PC-9 (cell line): Measurements from ENCODE around the gene FCRL6.

Experiments used
- CTCF ChIP-seq: fragments of 200-600 bp; sonication (generic); conservative IDR thresholded peaks from 2 replicates; pipeline ENCODE4 v1.6.1; 2017; ENCODE audit warnings: mixed run types, antibody characterized with exemption, mild to moderate bottlenecking, moderate library complexity
- EZH2 ChIP-seq: fragments of 200-600 bp; sonication (generic); IDR thresholded peaks from 2 replicates; pipeline ENCODE4 v1.8.0; 2017; ENCODE audit warnings: antibody characterized with exemption, low read depth

- no peak for TF ChIP-seq EZH2
- no peak for TF ChIP-seq CTCF
Observed at GRCh38 chr1:159829822-159830465, 27.8 kb downstream of the FCRL6 start.
